Psoas muscle (tissue), 8 donors: ENCODE results near the gene KCTD14. TPM values are rescaled to one million over a fixed set of nuclear protein-coding genes. Genes with fewer than 3 reads are reported as not detected.
"Not testable (repeated sequence)": the region's sequence is repeated elsewhere in the genome, so short reads cannot be mapped to it uniquely, and the experiment has no call there.

ENCODE experiments used
- ATAC-seq, 4 donors: fragments of 200-7000 bp; cut with Tn5 transposase; one replicate each; pipeline ENCODE4 v1.9.1; 2020; ENCODE audit warnings: moderate library complexity in 3 of 4, mild to moderate bottlenecking in 2 of 4
- DNase-seq, 2 donors: peaks; one replicate each; pipeline ENCODE4 v3.0.0-alpha.2; 2020
- H3K27ac ChIP-seq: fragments of 200-600 bp; one replicate; pipeline ENCODE4 v1.8.0; 2022
- H3K27me3 ChIP-seq, 3 donors: fragments of 200-600 bp in 1 of 3; one replicate each; pipeline versions ENCODE4 v1.6.1 to v1.8.0; 2013 to 2022; ENCODE audit warnings: low read length in 2 of 3, mild to moderate bottlenecking in 2 of 3, moderate library complexity in 1 of 3; ENCODE audit not compliant: insufficient read depth in 3 of 3
- H3K36me3 ChIP-seq, 2 donors: fragments of 200-600 bp in 1 of 2; one replicate each; pipeline versions ENCODE4 v1.6.1 to v1.8.0; 2013 to 2022; ENCODE audit warnings: low read depth in 1 of 2, mild to moderate bottlenecking in 1 of 2, moderate library complexity in 1 of 2; ENCODE audit not compliant: insufficient read depth in 1 of 2
- H3K4me1 ChIP-seq: fragments of 200-600 bp; one replicate; pipeline ENCODE4 v1.8.0; 2022
- H3K4me3 ChIP-seq: fragments of 200-600 bp; one replicate; pipeline ENCODE4 v1.8.0; 2022; ENCODE audit warnings: mild to moderate bottlenecking
- H3K9me3 ChIP-seq: fragments of 200-600 bp; one replicate; pipeline ENCODE4 v1.8.0; 2022
- CTCF ChIP-seq: fragments of 200-600 bp; IDR thresholded peaks from one replicate; pipeline ENCODE4 v1.8.0; 2022; ENCODE audit warnings: antibody characterized with exemption
- WGBS, 3 donors: extraction: QIAGEN DNeasy Blood & Tissue Kit; methylation state at CpG; one replicate each; pipeline versions ENCODE4 v1.1.6 to v1.1.7; 2013; 5-methylcytosine and 5-hydroxymethylcytosine counted together
- intact Hi-C, 2 donors: fragments of 100-400 bp; cut with DNase I; formaldehyde crosslinking; loops; one replicate each; pipeline versions ENCODE4 v1.11.0 to v1.14.2; 2022
- polyA plus RNA-seq, 3 donors: library from polyadenylated mRNA; stranded (reverse); fragments of 200-250 nt; gene quantifications; one replicate each; pipeline ENCODE4 v1.2.3, GENCODE V29; 2013
- total RNA-seq, 4 donors: library from RNA; stranded (reverse); fragmentation: NEBNext Ultra II Directional in 2 of 4; extraction: Animal tissue kit (Norgen Biotek cat#: 25700) in 2 of 4; gene quantifications; one replicate each; pipeline versions ENCODE4 v1.2.1 to v1.2.4, GENCODE V29; 2021 to 2023
- donor health status: healthy with polysubstance abuse.
- donor health status: DM: no; HTN: no; CAD: no; lungs with moderate emphysema.
- donor health status: Bipolar disorder and iron deficiency.
- donor health status: healthy.
- donor health status: DM: yes; HTN: yes; CAD: no.
- donor health status: DM: no; HTN: no; CAD: no.
- donor health status: DM: no; HTN: no; CAD: no.
- donor health status: DM: yes; HTN: yes; CAD: no.

The KCTD14 gene
- total and polyA plus RNA-seq, 7 donors, result 0.12 to 0.32 (median 0.18) TPM; not detected in 2

DNA sequence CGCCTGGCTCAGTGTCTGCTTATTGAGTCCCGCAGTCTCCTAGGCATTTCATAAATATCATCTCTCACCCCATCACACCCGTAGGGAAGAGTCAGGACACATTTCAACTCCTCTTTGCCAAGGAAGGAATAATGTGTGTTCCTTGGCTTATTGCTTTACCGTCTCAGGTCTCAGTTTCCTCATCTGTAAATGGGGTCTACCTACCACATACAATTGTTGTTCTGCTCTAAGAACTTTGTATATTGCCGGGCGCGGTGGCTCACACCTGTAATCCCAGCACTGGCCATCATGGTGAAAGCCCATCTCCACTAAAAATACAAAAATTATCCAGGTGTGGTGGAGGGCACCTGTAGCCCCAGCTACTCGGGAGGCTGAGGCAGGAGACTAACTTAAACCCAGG lies 37.5 kb upstream of the KCTD14 start:
- H3K4me3 ChIP-seq, result no peak overlapping the region
- peak overlapping the region; percentile 80 for H3K27ac ChIP-seq
- no peak for TF ChIP-seq CTCF
- no peaks in the 10 kb centered on the region for H3K27me3 ChIP-seq
- ATAC-seq (no peak), DNase-seq (no peak)
- H3K4me1 ChIP-seq, result peaks cover 39% of the 10 kb centered on the region
- 62 to 86% (median 66%) methylated on average over 8 of the region's 8 CpGs for WGBS, 3 donors
- H3K36me3 ChIP-seq, result no peaks in the 10 kb centered on the region
- intact Hi-C loops, result loop anchor here in 1 of 2 donors (5.0 kb wide), 1 partner anchor 127 kb away; the partner anchor contains the start of genes KCTD21 and USP35
- no peaks in the 10 kb centered on the region for H3K9me3 ChIP-seq

- peaks cover 39% of the 10 kb centered on the region for H3K4me1 ChIP-seq
- intact Hi-C loops, result loop anchor here in 1 of 2 donors (5.0 kb wide), 1 partner anchor 127 kb away; the partner anchor contains the start of genes KCTD21 and USP35
- not testable (repeated sequence) for H3K27me3 ChIP-seq, H3K9me3 ChIP-seq, DNase-seq, H3K4me3 ChIP-seq, ATAC-seq, H3K27ac ChIP-seq, H3K36me3 ChIP-seq
- 86 to 95% (median 89%) methylated on average over 9 of the region's 9 CpGs for WGBS, 3 donors
Measured at GRCh38 chr11:78059749-78060328, 36.8 kb upstream of the KCTD14 start.

DNA sequence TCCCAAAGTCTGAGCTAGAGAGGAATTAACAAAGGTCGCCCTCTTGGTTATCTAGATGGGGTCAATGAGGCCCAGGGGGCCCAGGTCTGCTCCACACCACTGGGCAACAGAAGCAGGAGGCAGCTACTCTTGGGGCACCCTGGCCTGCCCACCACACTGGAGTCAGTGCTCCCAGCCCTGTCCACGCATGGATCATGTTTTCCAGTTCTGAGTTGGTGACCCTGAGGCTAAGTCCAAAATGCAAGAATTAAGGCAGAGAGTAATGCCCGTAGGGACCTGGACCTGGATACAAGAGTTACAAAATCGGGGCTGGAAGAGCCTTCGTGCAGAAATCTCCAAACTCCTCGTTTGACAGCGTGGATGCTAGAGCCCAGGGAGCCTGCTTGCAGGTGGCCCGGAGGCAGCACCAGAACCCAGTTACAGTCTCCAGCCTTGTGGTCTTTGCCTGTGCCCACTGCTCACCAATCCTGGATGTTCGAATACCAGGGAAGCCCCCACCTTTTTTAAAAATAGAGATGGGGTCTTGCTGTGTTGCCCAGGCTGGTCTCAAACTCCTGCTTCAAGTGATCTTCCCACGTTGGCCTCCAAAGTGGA lies 34.5 kb upstream of the KCTD14 start:
- ATAC-seq, result no peak
- Histone ChIP-seq H3K4me1 (peaks cover 20% of the 10 kb centered on the region), H3K9me3 (no peaks in the 10 kb centered on the region), H3K36me3 (no peaks in the 10 kb centered on the region), H3K27ac (no peak overlapping the region), H3K27me3 (no peaks in the 10 kb centered on the region), H3K4me3 (no peak overlapping the region)
- no peak for DNase-seq
- TF ChIP-seq CTCF, result no peak
- whole genome bisulfite sequencing, 3 donors, result 73 to 85% (median 74%) methylated on average over 10 of the region's 10 CpGs
- intact Hi-C loops, result no loop called here

DNA sequence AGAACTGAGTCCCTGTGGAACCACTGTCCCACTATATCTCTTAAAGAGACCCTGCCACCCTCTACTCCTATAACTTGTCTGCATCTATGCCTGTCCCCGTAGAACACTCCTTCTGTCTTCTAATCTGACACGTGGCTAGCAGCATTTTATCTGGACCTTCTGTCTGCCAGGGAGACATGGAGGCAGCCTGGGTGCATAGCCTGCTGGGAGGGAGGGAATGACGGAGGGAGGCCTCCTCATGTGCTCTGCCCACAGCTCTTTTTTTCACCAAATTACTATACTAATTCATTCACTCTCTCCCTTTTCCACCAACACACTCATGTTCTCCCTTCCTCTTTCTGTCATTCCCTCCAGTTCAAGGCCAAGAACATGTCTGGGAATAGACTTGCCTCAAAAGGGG lies 33.0 kb upstream of the KCTD14 start:
- Histone ChIP-seq H3K9me3 (no peaks in the 10 kb centered on the region), H3K27me3 (no peaks in the 10 kb centered on the region), H3K36me3 (no peaks in the 10 kb centered on the region), H3K4me3 (no peak overlapping the region), H3K4me1 (peaks cover 9% of the 10 kb centered on the region), H3K27ac (no peak overlapping the region)
- TF ChIP-seq CTCF, result no peak
- WGBS, 3 donors, result 38 to 73% (median 45%) methylated on average over 3 of the region's 3 CpGs
- ATAC-seq, result no peak
- intact Hi-C loops, result no loop called here
- no peak for DNase-seq

DNA sequence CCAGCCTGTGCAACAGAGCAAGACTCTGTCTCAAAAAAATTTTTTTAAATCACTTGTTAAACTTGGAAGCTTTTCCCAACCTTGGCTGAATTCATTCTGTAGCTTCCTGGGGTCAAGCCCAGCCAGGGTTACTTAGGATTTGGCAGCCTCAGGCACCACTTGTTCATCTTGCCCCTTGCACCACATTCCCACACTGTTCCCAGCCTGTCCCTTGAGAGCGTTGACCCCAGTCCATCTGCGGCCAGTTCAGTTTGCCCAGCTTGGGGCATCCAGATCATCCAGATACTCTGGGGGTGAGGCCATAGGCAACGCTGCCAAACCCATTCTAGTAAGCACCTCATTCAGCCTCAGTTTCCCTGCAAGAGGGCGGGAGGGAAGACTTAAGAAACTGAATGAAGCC lies 31.9 kb upstream of the KCTD14 start:
- no peaks in the 10 kb centered on the region for H3K4me1 ChIP-seq
- H3K36me3 ChIP-seq, result no peaks in the 10 kb centered on the region
- H3K9me3 ChIP-seq, result no peaks in the 10 kb centered on the region
- DNase-seq, result no peak
- no peak for TF ChIP-seq CTCF
- no peaks in the 10 kb centered on the region for H3K27me3 ChIP-seq
- 51 to 78% (median 53%) methylated on average over 4 of the region's 4 CpGs for WGBS, 3 donors
- no peak overlapping the region for H3K27ac ChIP-seq
- peak in 1 of 4 donors; percentile 32 for ATAC-seq
- intact Hi-C loops, result no loop called here
- H3K4me3 ChIP-seq, result no peak overlapping the region
